ENCODE data around the gene GALNT2. TPM values are rescaled to one million over a fixed set of nuclear protein-coding genes. Genes with fewer than 3 reads are reported as not detected.

Gene GALNT2
- polyA plus RNA-seq, 4 donors: 55.9 to 65.0 (median 62.9) TPM

DNA sequence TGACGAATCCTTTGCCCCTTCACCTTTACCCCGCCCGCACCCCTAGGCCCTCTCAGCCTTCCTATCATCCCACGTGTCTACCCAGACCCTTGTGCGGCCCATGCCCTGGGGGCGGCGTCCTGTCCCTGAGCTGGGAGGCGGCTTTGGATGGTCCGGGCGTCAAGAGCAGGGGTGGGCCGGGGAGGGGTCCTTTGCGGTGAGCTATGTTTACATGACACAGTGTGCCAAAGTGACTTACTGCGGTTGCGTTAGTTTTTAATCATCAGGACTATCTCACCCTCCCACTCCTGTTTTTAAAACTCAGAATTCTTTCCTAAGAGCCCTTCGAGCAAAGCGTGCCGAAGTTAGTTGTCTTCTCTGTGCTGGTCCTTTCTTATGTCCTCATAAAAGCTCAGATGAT, 214.5 kb downstream of the GALNT2 start:
- DNase-seq (ENCODE audit: low read depth in 4 of 4, low spot score in 2 of 4): no peak

DNA sequence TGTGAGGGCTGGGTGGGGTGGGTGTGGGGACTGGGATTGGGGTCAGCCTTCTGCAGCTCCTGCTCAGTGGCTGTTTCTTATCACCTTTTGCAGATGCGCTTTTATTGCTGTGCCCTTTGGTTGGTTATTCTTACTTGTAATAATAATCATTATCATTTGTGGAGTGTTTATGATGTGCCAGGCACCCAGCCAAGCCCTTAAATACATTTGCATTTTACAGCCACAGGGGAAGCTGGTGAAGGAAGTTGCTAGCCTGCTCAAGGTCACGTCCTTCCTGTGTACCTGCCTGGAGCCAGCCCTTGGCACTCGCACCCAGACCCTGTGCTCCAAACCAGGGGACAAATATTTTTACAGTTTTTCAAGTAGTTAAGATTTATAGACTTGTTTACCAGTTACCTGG, 215.1 kb downstream of the GALNT2 start:
- no peak for DNase-seq (ENCODE audit: low read depth in 4 of 4, low spot score in 2 of 4)

DNA sequence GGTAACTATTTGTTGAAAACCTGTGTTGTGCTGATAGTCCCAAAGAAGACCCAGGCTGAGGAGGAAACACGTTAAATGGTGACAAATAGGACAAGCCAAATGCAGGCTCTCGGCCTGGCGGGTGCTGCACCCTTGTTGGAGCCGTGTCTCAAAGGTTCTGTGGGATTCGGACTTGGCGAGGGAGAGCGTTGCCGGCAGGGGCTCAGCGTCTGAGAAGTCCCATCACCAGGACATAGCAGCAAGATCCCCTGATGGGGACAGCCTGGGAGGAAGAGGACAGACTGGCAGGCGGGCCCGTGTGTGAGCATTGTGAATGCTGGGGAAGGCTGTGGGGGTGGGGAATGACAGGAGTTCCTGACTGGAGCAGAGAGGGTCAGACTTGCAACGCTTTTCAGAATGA, 216.6 kb downstream of the GALNT2 start:
- DNase-seq (ENCODE audit: low read depth in 4 of 4, low spot score in 2 of 4): no peak

DNA sequence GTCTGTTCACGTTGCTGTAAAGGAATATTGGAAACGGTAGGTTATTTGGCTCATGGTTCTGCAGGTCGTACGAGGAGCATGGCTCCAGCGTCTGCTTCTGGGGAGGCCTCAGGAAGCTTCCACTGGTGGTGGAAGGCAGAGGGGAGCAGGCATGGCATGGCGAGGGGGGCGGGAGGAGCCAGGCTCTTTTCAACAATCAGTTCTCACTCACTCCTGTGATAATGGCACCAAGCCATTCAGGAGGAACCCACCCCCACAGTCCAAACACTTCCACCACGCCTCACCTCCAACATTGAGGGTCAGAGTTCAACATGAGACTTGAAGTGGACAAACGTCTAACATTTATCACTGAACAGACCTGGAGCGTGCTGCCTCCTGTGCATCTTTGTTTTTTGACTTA, 217.9 kb downstream of the GALNT2 start:
- no peak for DNase-seq (ENCODE audit: low read depth in 4 of 4, low spot score in 2 of 4)

DNA sequence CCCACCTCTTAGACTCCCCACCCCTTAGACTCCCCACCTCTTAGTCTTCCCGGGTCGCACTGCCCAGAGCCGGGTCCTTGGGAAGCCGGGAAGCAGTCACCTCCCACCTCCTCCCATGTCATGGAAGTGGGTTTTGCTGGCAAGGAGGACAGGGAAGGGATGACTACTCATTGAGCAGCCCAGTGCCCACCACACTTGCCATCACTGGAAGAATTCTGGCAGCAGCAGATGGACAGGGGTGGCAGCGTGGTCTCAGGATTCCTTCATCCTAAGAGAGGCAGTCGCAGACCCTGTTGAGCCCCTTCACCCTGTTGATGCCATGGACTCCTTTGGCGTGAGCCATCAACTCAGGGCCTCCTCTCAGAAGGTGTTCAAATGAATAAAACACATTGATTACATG, 218.3 kb downstream of the GALNT2 start:
- no peak for DNase-seq (ENCODE audit: low read depth in 4 of 4, low spot score in 2 of 4)

DNA sequence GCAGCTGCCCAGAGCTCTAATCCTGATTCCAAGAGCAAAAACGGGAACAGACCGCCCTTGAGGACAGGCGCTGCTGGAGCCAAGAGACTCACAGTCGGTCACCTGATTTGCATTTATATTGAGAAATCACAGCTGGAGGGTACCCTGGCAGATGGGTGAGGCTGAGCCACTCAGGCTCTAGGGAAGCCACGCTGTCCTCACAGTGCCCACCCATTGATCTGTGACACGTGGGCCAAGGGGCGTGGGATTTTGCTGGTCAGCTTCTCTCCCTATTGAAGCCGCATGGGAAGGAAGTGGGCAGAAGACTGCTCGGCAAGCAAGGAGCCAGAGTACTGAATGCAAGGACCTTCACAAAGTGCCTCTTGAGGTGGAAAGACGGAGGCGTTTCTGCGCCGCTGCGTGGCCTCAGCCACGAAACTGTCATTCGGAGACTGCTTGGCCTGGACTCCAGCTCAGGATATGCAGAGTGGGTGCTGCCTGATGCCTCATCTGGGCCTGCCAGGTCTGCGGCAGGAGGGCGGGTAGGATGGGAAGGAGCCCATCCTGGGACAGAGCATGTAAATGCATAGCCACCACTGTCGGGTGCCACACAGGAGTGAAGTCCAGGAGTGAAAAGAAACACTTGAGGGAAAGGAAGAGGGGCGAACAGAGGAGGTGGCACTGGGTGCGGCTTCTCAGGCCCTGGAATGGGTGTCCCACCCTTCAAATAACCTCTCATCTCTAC, 219.3 kb downstream of the GALNT2 start:
- DNase-seq (ENCODE audit: low read depth in 4 of 4, low spot score in 2 of 4): no peak

DNA sequence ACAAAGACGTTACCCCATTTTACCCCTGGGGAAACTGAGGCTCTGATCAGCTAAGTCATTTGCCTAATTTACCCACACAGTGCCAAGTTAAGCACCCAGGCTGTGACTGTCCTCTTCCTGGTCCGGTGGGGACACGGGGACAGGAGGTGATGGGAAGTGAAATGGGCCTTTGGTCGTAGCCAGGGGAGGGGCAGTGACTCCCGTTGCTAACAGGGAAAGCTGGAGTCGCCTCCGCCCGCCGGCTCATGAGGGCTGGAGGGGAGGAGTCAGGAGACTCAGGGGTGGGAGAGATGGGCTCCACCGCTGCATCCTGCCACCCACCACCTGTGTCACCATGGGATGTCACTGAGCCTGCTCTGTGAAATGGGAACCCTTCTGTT, 219.8 kb downstream of the GALNT2 start:
- no peak for DNase-seq (ENCODE audit: low read depth in 4 of 4, low spot score in 2 of 4)

DNA sequence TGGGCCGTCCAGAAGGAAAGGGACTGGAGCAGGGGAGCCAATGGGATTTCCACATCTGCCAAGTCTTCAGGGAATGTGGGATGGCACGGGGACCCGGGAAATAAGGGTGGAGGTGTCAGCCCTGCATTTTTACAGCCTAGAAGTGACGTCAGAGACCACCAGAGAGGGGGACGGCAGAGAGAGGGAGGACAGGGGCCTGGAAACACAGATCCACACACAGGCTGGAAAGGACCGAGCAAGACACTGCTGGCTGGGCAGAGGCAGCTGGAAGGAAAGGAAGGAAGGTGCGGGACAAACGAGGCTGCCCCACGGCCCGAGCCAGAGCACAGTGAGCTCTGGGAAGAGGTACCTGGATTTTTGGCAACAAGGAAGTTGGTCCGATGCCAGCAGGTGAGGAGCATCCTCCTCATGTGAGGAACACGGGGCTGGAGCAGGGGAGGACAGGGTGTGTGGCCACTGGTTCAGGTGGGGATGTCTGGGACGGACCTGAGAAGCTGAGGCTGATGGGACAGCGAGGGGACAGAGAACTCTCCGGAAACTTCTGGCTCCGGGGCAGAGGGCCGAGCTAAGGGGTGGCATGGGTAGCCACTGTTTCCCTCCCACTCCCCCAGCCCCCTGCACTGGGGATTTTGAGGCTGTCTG, 220.8 kb downstream of the GALNT2 start:
- DNase-seq (ENCODE audit: low read depth in 4 of 4, low spot score in 2 of 4): no peak

DNA sequence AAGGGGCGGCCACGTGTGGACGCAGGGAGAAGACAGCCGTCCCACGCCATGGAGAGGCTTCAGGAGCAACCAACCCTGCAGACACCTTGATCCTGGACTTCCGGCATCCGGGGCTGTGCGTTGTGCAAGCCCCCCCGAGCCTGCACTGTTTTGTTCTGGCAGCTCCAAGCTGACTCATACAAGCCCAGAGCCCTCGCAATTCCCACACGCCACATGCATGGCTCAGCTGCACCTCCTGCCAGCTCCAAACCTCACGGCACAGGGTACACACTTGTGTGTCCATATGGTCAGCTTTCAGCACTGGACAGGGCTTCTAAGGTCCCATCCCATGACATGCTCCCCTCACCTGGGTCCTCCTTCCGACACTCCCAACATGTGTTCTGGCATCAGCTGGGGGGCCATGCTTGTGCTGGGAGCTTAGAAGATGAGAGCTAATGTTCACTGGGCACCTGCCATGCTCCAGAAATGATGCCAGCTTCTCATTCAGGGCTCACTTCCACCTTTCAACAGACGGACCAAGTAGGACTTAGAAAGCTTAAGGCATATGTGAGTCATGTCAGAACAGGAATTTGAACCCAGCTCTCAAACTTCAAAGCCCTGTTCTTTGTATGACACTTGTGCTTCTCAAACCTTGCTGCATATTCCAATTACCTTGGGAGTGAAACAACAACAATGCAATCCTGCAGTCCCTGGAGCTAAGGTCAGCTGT, 221.8 kb downstream of the GALNT2 start:
- no peak for DNase-seq (ENCODE audit: low read depth in 4 of 4, low spot score in 2 of 4)

DNA sequence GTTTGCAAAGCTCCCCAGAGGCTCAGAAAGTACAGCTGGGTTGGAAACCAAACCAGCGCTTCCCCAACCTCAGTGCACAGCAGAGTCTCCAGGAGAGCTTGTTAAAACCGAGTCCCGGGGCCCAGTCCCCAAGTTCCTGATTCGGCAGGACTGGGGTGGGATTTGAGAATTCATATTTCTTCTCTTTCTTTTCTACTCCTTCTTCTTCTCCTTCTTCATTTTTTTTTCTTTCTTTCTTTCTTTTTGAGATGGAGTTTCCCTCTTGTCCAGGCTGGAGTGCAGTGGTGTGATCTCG, 222.3 kb downstream of the GALNT2 start:
- DNase-seq (ENCODE audit: low read depth in 4 of 4, low spot score in 2 of 4): no peak

DNA sequence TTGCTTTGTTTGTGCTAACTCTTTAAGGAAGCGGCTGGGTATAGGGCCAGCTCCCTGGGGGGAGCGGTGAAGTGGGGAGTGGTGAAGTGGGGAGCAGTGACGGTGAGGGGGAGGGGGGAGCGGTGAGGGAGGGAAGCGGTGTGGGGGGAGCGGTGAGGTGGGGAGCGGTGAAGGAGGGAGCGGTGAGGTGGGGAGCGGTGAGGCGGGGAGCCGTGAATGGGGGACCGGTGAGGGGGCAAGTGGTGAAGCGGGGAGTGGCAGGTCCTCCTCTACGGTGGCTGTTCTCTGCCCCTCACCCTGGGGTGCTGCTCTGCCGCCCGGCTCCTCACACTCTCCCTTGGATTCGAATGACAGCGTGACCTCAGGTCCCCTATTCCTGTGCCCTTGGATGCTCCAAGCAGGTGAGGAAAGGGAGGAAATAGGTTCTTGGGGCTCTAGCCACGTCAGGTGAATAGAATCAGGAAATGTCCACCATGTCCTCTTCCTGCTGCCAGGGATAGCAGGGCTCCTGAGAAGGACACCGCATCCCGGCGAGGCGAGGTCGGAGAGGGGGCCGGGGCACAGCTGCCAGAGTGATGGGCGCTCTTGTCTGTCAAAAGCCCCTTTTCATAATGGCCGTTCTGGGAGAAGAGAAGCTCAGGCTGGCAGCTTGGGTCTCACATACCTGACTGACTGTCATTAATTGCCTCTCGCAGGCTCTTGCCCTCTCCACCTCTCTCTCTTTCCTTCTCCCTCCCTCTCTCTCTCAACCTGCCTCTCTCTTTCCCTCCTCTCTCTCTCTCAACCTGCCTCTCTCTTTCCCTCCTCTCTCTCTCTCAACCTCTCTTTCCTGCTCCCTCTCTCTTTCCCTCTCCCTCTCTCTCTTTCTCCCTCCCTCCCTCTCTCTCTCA, 224.9 kb downstream of the GALNT2 start:
- DNase-seq (ENCODE audit: low read depth in 4 of 4, low spot score in 2 of 4): no peak

DNA sequence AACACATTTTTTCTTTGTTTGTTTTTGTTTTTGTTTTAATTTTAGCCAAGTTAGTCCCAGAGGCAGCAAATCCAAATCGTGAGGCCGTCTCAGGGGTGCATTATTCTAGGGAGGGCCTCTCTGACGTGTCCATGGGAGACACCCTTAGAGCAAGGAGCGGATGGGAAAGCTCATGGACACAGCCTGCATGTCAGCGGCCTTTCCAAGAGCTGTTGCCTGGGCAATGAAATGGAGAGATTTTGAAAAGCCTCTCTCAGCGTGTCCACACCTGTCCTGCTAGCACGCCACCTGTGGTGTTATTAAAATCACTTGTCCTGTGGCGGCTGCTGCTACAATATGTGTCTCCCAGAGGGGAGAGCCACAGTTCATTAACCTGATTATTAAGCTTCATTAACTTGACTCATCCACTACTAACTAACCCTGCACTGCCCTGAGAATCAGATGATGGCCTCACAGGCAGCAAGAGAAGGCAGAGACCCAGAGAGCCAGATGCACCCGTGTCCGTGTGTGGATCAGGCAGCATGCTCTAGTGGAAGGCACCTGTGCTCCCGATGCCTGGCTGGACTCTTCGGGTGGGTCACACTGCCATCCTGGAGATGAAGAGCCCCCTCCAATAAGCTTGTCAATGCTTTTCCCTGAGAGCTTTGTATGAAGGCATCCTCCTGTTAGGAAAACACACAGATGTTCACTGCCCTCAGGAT, 225.8 kb downstream of the GALNT2 start:
- DNase-seq (ENCODE audit: low read depth in 4 of 4, low spot score in 2 of 4): no peak

DNA sequence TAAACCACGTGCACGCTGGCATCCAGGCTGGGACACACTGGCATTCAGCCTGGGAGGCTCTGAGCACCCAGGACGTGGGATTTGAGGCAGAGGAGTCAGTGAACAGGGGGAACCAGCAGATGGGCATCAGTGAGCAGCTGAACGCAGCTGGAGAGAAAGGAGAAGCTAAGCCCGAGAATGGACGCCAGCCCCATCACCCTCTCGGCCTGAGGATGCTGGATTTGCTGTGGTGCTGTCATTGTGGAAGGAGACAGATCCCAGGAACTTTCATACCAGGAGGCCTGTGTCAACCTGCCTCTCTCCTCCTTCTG, 226.3 kb downstream of the GALNT2 start:
- DNase-seq (ENCODE audit: low read depth in 4 of 4, low spot score in 2 of 4): no peak

DNA sequence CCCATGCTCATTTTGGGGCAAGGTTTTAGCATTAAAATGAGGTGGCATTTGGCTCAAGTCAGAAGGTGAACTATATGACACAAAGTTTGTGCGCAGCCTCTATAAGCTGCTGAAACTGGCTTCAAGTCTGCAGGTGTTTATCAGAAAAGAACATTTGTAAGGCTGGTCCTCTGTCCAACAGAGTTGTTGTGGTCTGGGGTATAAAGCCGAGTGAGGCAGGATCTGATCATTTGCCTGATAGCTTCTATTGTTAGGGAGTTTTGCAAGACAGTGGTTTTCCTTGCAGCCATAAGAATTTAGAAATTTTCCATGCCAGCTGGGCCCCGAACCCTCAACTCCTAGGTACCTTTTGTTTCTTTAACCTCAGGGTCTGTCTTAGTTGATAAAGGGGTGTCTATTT, 228.3 kb downstream of the GALNT2 start:
- no peak for DNase-seq (ENCODE audit: low read depth in 4 of 4, low spot score in 2 of 4)

DNA sequence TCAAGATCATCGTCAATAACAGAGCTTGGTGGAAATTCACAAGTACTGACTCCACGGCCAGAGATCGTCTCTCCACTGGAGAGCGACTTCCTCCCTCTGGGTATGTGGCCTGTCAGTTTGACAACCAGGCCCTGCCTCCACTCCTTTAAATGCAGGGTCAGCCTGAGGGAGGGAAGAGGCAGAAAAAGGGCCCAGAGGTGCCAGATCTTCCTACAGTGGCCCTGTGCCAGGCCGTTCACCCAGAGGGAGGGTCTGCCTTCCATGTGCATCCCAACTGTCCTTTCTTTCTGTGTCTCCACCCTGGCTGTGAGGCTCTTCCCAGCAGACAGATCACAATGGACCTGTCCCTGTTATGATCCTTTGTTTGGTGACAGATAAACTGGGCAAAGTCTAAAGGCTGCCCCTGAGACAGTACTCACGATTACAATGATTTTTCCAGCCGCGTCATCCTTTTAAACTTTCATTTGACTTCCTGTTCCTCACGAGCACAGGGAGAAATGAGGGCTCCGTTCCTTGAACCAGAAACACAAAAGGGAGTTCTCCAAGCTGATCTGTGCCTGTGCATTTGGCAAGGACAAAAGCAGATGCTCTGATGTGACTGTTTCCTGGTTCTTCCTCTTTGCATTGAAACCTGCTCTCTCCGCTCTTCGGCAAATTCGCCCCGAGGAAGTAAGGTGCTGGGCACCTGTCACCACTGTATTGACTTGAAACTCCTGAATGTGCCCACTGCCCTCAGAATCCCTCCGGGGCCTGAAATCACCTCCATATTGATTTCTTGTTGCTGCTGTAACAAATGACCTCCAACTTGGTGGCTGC, 232.4 kb downstream of the GALNT2 start:
- DNase-seq (ENCODE audit: low read depth in 4 of 4, low spot score in 2 of 4): no peak

DNA sequence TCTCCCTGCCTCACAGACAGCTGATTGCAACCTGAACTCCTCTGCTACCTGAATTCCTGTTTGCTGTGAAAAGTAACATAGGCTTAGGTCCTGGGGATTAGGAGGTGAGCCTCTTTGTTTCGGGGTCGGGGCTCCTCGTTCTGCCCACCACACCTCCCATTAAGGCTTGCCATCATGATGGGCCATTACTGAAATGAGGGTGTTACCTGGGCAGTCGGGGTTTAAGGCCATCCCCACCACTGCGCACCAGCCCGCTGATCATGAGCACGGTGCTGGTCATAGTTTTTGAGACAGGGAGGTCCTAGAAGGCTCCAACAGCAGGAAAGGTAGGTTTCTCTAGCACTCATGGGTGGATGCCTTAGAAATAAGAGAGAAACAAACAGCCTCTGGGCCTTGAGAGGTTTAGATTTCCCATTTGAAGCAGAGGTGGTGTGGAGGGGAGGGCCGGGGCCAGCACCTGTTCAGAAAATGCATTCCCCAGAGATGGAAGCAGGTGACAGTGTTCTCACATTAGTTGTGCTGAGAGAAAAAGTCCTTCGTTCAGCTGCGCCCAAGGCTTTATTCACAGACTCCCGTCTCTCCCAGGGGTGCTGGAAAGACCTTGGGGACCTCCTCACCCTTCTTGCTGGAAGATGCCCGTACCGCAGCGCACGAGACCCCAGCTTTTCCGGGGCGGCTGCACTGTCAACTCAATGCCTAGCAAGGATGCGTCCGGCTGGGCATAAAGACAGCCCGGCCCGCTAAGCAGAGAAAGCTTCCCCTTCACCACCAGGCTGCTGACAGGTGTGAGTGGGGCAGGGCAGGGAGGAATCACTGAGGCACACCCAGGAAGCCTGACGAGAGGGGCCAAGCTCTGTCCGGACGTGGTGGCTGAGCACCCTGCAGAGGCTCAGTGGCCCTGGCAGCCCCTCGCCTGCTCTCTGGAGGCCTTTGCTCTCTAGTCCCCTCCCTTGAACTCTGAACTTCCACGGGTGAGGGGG, 233.6 kb downstream of the GALNT2 start:
- DNase-seq (ENCODE audit: low read depth in 4 of 4, low spot score in 2 of 4): no peak

DNA sequence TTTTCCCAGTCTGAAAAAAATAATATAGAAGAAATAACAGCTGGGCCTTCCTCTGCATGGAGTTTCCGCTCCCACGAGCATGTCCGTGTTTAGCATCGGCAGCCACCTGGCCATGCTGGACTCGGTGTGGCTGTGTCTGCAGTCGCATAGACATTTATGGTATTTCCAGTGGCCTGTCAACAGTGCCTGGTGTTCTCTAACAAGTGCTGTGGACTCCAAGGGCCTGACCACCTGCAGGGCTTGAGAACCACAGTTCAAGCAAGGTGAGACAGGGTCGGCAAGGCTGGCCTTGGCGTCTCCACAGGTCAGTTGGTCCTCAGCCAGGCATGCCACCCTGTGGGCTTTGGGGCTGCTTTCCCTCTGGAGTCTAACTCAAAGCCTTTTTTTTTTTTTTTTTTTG, 234.3 kb downstream of the GALNT2 start:
- no peak for DNase-seq (ENCODE audit: low read depth in 4 of 4, low spot score in 2 of 4)

DNA sequence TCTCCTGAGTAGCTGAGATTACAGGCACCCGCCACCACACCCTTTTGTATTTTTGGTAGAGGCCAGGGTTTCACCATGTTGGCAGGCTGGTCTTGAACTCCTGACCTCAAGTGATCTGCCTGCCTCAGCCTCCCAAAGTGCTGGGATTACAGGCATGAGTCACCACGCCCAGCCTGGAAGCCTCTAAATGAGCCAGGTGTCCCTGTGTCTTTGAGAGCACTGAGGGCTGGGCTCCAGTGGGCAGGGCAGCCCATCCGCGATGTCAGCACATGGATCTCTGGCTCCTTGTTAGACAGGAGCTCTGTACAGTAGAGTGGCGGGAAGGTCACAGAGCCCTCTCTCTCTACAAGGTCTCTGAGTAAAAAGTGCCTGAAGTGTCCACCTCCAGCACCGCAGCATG, 234.8 kb downstream of the GALNT2 start:
- no peak for DNase-seq (ENCODE audit: low read depth in 4 of 4, low spot score in 2 of 4)

DNA sequence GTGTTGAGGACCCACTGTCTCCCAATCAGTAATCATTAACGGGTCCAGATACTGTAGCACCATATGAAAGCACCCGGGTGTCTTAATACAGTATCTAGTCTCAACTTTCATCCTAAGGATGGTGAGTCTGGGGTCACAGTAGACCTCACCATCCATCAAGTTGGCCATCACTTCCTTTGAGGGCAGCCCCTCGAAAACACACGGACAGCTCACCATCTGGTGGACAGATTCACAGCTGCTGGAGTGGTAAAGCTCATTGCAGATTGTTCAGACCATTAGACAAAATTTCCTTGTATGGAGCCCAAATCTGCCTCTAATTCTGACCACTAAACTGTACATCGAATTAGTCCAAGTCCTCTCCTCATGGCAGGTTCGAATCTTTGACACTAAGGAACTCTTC, 236.0 kb downstream of the GALNT2 start:
- DNase-seq (ENCODE audit: low read depth in 4 of 4, low spot score in 2 of 4): no peak
